Measurements from ENCODE around the gene CEP44. TPM values are rescaled to one million over a fixed set of nuclear protein-coding genes. Genes with fewer than 3 reads are reported as not detected.
"Not testable (repeated sequence)": the region's sequence is repeated elsewhere in the genome, so short reads cannot be mapped to it uniquely, and the experiment has no call there.

The CEP44 gene
- total RNA-seq, 1 donor from 2014 or later = 17.8 TPM

DNA sequence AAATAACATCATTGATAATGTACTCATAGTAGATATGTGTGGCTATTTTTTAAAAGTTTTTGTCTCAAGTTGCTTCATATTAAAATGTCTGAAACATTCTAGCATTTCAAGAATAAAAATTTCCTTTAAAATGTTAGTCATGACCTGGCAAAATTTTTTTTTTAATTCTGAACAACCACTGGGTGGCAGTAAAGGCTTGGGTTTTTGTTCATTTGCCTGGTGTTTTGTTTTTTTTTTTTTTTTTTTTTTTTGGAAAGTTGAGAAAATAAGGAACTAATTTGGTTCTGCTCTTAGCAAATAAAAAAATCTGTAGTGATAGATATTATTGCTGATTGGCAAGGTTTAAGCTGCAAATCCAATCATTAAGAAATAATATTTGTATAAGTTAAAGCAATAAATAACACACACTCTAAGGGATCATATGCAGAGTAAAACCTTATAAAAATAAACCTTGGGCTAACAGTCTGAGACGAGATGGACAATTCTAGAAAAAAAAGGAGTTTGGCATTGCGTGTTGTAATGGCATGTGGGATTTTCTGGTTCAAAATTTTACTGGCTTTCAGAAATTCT, 81.4 kb downstream of the CEP44 start:
- no peak overlapping the region for H3K4me3 ChIP-seq (ENCODE audit: low read depth, low read length)
- TF ChIP-seq, protein P1, sequence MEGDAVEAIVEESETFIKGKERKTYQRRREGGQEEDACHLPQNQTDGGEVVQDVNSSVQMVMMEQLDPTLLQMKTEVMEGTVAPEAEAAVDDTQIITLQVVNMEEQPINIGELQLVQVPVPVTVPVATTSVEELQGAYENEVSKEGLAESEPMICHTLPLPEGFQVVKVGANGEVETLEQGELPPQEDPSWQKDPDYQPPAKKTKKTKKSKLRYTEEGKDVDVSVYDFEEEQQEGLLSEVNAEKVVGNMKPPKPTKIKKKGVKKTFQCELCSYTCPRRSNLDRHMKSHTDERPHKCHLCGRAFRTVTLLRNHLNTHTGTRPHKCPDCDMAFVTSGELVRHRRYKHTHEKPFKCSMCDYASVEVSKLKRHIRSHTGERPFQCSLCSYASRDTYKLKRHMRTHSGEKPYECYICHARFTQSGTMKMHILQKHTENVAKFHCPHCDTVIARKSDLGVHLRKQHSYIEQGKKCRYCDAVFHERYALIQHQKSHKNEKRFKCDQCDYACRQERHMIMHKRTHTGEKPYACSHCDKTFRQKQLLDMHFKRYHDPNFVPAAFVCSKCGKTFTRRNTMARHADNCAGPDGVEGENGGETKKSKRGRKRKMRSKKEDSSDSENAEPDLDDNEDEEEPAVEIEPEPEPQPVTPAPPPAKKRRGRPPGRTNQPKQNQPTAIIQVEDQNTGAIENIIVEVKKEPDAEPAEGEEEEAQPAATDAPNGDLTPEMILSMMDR (conservative IDR thresholded peaks at IDR 0.05; ENCODE audit: low read depth, low read length) = peak; percentile 55
- no peak for DNase-seq (ENCODE audit: low read depth)

DNA sequence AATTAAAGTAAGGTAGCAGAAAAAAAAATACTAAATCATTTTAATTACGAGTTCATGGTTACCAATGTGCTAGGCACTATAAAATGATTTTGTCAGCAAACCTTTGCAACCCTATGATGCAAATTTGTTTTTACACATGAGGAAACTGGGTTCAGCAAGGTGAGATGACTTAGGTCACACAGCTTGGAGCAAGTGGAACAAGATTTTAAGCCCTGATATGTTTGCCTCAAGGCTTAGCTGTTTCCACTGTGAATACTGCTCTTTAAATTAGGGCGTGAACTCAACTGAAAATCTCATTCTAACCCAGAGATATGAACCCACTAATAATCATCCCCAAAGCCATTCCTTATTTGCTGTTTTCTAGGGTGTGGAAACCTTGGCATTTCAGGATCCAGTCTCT, 86.3 kb downstream of the CEP44 start:
- H3K4me3 ChIP-seq (ENCODE audit: low read depth, low read length) = no peak overlapping the region
- TF ChIP-seq, protein P1 (conservative IDR thresholded peaks at IDR 0.05; ENCODE audit: low read depth, low read length) = no peak
- DNase-seq (ENCODE audit: low read depth) = no peak

DNA sequence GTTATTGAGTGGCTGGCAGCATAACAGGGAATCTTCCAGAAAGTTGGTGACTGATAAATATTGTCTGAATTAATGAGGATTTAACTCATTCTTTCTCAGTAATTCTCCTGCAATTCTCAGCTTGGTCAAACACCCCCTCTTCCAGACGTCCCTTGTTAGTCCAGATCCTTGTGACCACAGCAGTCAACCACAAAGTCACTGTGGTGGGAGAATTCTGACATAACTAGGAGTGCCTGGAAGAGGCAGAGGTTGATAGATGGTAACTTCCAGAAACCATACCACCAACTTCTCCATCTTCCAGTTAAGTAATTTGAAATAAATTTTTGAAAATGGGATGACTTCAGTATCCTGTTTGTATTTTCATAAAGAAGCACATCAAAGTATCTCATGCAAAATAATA, 90.1 kb downstream of the CEP44 start:
- no peak overlapping the region for H3K4me3 ChIP-seq (ENCODE audit: low read depth, low read length)
- TF ChIP-seq, protein P1 (conservative IDR thresholded peaks at IDR 0.05; ENCODE audit: low read depth, low read length) = no peak
- no peak for DNase-seq (ENCODE audit: low read depth)

DNA sequence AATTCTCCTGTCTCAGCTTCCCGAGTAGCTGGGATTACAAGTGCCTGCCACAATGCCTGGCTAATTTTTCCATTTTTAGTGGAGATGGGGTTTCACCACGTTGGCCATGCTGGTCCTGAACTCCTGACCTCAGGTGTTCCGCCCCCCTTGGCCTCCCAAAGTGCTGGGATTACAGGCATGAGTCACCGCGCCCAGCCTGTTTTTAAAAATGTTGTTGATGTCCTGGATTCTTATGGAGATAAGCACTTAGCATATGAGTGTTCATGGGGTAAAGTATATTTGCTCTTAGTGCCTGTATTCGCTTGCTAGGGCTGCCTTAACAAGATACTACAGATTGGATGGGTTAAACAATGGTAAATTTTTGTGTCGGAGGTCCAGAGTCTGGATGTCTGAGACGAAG, 91.7 kb downstream of the CEP44 start:
- DNase-seq (ENCODE audit: low read depth) = no peak
- TF ChIP-seq, protein P1 (conservative IDR thresholded peaks at IDR 0.05; ENCODE audit: low read depth, low read length) = no peak
- H3K4me3 ChIP-seq (ENCODE audit: low read depth, low read length) = no peak overlapping the region

DNA sequence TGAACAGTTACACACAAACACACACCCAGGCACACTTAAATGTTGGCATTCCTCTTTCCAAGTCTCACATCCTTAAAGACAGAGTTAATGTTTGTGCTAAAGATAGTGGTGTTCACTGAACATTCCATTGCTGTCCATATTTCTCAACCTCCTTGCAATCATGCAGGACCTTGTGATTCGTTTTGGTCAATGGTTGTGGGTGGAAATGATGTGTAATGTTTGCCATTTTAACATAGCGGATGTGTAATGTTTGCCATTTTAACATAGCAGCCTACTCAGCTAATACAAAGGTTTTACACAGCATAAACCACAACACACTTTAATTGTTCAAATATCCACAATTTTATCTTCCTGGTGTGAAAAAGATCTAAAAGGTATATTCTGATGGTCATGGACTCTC, 93.9 kb downstream of the CEP44 start:
- TF ChIP-seq, protein P1 (conservative IDR thresholded peaks at IDR 0.05; ENCODE audit: low read depth, low read length) = no peak
- no peak for DNase-seq (ENCODE audit: low read depth)
- no peak overlapping the region for H3K4me3 ChIP-seq (ENCODE audit: low read depth, low read length)

DNA sequence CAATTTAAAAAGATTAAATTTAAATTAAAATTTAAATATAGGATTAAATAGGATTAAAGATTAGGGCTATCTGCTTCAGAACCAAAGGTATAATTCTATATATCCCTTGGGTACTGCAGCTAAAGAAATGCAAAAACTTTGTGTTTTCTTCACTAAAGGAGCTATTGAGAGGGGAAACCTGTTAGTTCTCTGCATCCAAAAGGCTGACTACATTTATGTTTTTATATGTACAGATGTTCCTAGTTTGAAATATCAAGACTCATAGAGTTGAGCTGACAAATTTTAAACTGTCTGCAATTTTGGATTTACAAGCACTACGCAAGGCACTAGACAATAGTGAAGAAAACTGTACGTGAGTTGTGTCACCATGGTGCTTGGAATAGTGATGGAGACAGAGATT, 95.2 kb downstream of the CEP44 start:
- no peak overlapping the region for H3K4me3 ChIP-seq (ENCODE audit: low read depth, low read length)
- TF ChIP-seq, protein P1 (conservative IDR thresholded peaks at IDR 0.05; ENCODE audit: low read depth, low read length) = no peak

DNA sequence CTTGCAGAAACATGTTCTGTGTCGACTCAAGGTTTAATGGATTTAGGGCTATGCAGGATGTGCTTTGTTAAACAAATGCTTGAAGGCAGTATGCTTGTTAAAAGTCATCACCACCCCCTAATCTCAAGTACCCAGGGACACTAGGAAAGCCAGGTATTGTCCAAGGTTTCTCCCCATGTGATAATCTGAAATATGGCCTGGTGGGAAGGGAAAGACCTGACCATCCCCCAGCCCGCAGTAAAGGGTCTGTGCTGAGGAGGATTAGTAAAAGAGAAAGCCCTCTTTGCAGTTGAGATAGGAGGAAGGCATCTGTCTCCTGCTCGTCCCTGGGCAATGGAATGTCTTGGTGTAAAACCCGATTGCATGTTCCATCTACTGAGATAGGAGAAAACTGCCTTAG, 96.5 kb downstream of the CEP44 start:
- DNase-seq (ENCODE audit: low read depth); H3K4me3 ChIP-seq (ENCODE audit: low read depth, low read length): not testable (repeated sequence)

More for the DNA sequence above, 95.2 kb downstream of the CEP44 start:
- DNase-seq (ENCODE audit: low read depth) = no peak

Measured in epithelial cell of proximal tubule (primary cell).